H1 (cell line): ENCODE measurements around the gene KCTD21.

Experiments
- ATF2 ChIP-seq: IDR thresholded peaks from 2 replicates; pipeline ENCODE4 v1.6.1; 2012; ENCODE audit warnings: low read length, inconsistent platforms
- CTCF ChIP-seq, 3 experiments: IDR thresholded peaks; 1 replicate in 2 of 3; 2 replicates in 1 of 3; pipeline versions ENCODE4 v1.5.1 to v1.6.1; 2011; ENCODE audit warnings: low read length in 3 of 3, mild to moderate bottlenecking in 3 of 3, inconsistent platforms in 2 of 3, low read depth in 1 of 3, moderate library complexity in 1 of 3; ENCODE audit not compliant: insufficient read depth in 1 of 3; ENCODE audit errors: control extremely low read depth in 1 of 3
- EP300 ChIP-seq, 2 experiments: IDR thresholded peaks; 1 replicate in 1 of 2; 2 replicates in 1 of 2; pipeline ENCODE4 v1.6.1; 2011 to 2012; ENCODE audit warnings: low read depth in 2 of 2, low read length in 2 of 2, mild to moderate bottlenecking in 2 of 2, borderline replicate concordance in 1 of 2, inconsistent platforms in 1 of 2, moderate library complexity in 1 of 2
- EZH2 ChIP-seq: fragments of 200-600 bp; sonication (generic); IDR thresholded peaks from 2 replicates; pipeline ENCODE4 v1.7.1; 2012; ENCODE audit warnings: low read depth, mild to moderate bottlenecking, moderate library complexity, low read length, inconsistent platforms; ENCODE audit not compliant: severe bottlenecking
- JUN ChIP-seq: IDR thresholded peaks from 2 replicates; pipeline ENCODE4 v1.6.1; 2011; ENCODE audit warnings: low read depth, mild to moderate bottlenecking, improper control_type of control experiment, low read length
- KDM1A ChIP-seq: fragments of 200-600, 300-600 bp; sonication (generic); IDR thresholded peaks from 2 replicates; pipeline ENCODE4 v1.7.1; 2016; ENCODE audit warnings: mild to moderate bottlenecking, low read length, borderline replicate concordance
- POLR2A ChIP-seq, 2 experiments: IDR thresholded peaks; 1 replicate in 1 of 2; 2 replicates in 1 of 2; pipeline ENCODE4 v1.6.1; 2011; ENCODE audit warnings: low read depth in 2 of 2, low read length in 2 of 2, mild to moderate bottlenecking in 2 of 2; ENCODE audit errors: control extremely low read depth in 1 of 2
- SIN3A ChIP-seq, 2 experiments: IDR thresholded peaks in 1 of 2; conservative IDR thresholded peaks in 1 of 2; 2 replicates each; pipeline ENCODE4 v1.6.1; 2011 to 2012; ENCODE audit warnings: low read length in 2 of 2, improper control_type of control experiment in 1 of 2, low read depth in 1 of 2, mild to moderate bottlenecking in 1 of 2
- YY1 ChIP-seq: IDR thresholded peaks from 2 replicates; pipeline ENCODE4 v1.6.1; 2011; ENCODE audit warnings: low read depth, mild to moderate bottlenecking, low read length
- ZNF274 ChIP-seq: IDR thresholded peaks from 2 replicates; pipeline ENCODE4 v1.7.0; 2012; ENCODE audit warnings: low read length, borderline replicate concordance; ENCODE audit errors: extremely low read depth

GRCh38 chr11:78199015-78199652, 10.7 kb upstream of the KCTD21 start:
- TF ChIP-seq CTCF (IDR thresholded peaks at IDR 0.05; ENCODE audit: control extremely low read depth in 1 of 3, insufficient read depth in 1 of 3, low read depth in 1 of 3, low read length in 3 of 3) (no peak), JUN (no peak), YY1 (no peak), POLR2A (IDR thresholded peaks at IDR 0.05; ENCODE audit: control extremely low read depth in 1 of 2, low read depth in 2 of 2, low read length in 2 of 2) (no peak), KDM1A (no peak), EZH2 (no peak), SIN3A (conservative IDR thresholded peaks at IDR 0.05 in 1 of 2, IDR thresholded peaks at IDR 0.05 in 1 of 2; ENCODE audit: low read depth in 1 of 2, low read length in 2 of 2) (no peak), ATF2 (no peak), EP300 (IDR thresholded peaks at IDR 0.05; ENCODE audit: borderline replicate concordance in 1 of 2, low read depth in 2 of 2, low read length in 2 of 2) (no peak), ZNF274 (no peak)
